Kidney (tissue), 14 donors: ENCODE measurements around the gene JDP2. TPM values are rescaled to one million over a fixed set of nuclear protein-coding genes. Genes with fewer than 3 reads are reported as not detected.

ENCODE experiments used
- DNase-seq, 5 donors: peaks; one replicate each; pipeline ENCODE4 v3.0.0-alpha.2; 2013 to 2020
- FAIRE-seq: peaks from 2 replicates; lab custom pipeline; 2012; peaks lifted over from hg19 to GRCh38; lab: Jason Lieb, UNC
- H3K27ac ChIP-seq, 2 donors: one replicate each; pipeline ENCODE4 v1.7.0; 2013; ENCODE audit warnings: low read depth in 2 of 2, low read length in 2 of 2, inconsistent platforms in 1 of 2
- H3K27me3 ChIP-seq: one replicate; pipeline ENCODE4 v1.7.1; 2013; ENCODE audit warnings: low read length, inconsistent platforms; ENCODE audit not compliant: control insufficient read depth, insufficient read depth
- H3K36me3 ChIP-seq, 3 donors: one replicate each; pipeline versions ENCODE4 v1.7.0 to v1.7.1; 2013; ENCODE audit warnings: low read length in 3 of 3, control low read depth in 1 of 3, inconsistent platforms in 1 of 3; ENCODE audit not compliant: insufficient read depth in 3 of 3, control insufficient read depth in 2 of 3
- H3K4me1 ChIP-seq, 3 donors: one replicate each; pipeline versions ENCODE4 v1.7.0 to v1.7.1; 2013; ENCODE audit warnings: low read length in 3 of 3, inconsistent platforms in 1 of 3, low read depth in 1 of 3; ENCODE audit not compliant: control insufficient read depth in 2 of 3, insufficient read depth in 2 of 3
- H3K4me3 ChIP-seq, 3 donors: one replicate each; pipeline versions ENCODE4 v1.7.0 to v1.8.1; 2013; ENCODE audit warnings: low read length in 3 of 3, control low read depth in 1 of 3, inconsistent platforms in 1 of 3
- H3K9ac ChIP-seq, 3 donors: one replicate each; pipeline versions ENCODE4 v1.7.0 to v1.7.1; 2013; ENCODE audit warnings: low read length in 3 of 3, control low read depth in 1 of 3, inconsistent platforms in 1 of 3
- H3K9me3 ChIP-seq, 3 donors: one replicate each; pipeline versions ENCODE4 v1.7.0 to v1.7.1; 2013; ENCODE audit warnings: low read length in 3 of 3, control low read depth in 1 of 3, inconsistent platforms in 1 of 3; ENCODE audit not compliant: control insufficient read depth in 2 of 3, insufficient read depth in 1 of 3
- CTCF ChIP-seq: IDR thresholded peaks from 3 replicates; pipeline ENCODE4 v1.5.1; 2012; ENCODE audit warnings: mild to moderate bottlenecking, moderate library complexity, borderline replicate concordance; ENCODE audit not compliant: insufficient read depth; ENCODE audit errors: extremely low read depth
- intact Hi-C: fragments of 100-400 bp; cut with DNase I; formaldehyde crosslinking; loops from one replicate; pipeline ENCODE4 v1.11.1; 2022
- polyA plus RNA-seq: library from polyadenylated mRNA; stranded (reverse); fragments of 350-450 nt; fragmentation: Illumina TruSeq; extraction: RNeasy Lipid Tissue Mini Kit (QIAGEN cat#74804); gene quantifications from one replicate; pipeline ENCODE4 v1.2.3, GENCODE V29; 2014; ENCODE audit warnings: low read depth, low replicate concordance; ENCODE audit not compliant: insufficient read depth
- total RNA-seq: library from RNA; stranded (reverse); fragmentation: NEBNext Ultra II Directional; extraction: Animal tissue kit (Norgen Biotek cat#: 25700); gene quantifications from one replicate; pipeline ENCODE4 v1.2.1, GENCODE V29; 2021
- donor health status: control.
- donor health status: control.
- donor health status: control.
- donor health status: control.
- donor health status: control.
- donor health status: DM: yes; HTN: yes; CAD: no.
- donor health status: Normal renal cell carcinoma (clear cell type).

Gene JDP2
- total and polyA plus RNA-seq, 2 donors from 2014 or later: 20.1 to 33.4 TPM

DNA sequence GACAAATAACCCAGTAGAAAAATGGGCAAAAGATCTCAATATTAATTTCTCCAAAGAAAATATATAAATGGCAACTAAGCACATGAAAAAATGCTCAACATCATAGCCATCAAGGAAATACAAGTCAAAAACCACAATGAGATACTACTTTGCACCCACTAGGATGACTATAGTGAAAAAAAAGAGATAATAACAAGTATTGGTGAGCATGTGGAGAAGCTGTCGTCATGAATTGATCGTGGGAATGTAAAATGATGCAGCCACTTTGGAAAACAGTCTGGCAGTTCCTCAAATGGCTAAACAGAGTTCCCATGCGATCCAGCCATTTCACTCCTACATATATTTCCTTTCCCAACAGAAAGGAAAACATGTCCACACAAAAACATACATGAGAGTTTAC lies 18.1 kb downstream of the JDP2 start:
- FAIRE-seq (no peak), DNase-seq (no peak)
- Histone ChIP-seq H3K4me1 (peaks cover 0 to 36% (median 28%) of the 10 kb centered on the region in 3 donors), H3K4me3 (no peak overlapping the region), H3K9me3 (no peaks in the 10 kb centered on the region), H3K27me3 (no peaks in the 10 kb centered on the region), H3K9ac (no peak overlapping the region), H3K36me3 (peaks cover 0 to 25% (median 10%) of the 10 kb centered on the region in 3 donors), H3K27ac (no peak overlapping the region)
- no peak for TF ChIP-seq CTCF
- intact Hi-C loops: no loop called here

DNA sequence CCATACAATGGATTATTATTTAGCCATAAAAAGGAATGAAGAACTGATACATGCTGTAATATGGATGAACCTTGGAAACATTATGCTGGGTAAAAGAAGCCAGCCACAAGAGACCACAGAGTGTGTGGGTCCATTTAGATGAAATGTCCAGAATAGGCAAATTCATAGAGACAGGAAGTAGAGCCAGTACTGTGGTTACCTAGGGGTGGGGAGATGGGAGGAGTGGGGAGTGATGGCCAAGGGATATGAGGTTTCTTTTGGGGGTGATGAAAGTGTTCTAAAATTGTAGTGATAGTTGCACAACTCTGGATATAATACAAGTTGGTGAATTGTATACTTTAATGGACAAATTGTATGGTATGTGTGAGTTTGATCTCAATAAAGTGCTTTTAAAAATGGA lies 18.6 kb downstream of the JDP2 start:
- Histone ChIP-seq H3K9me3 (no peaks in the 10 kb centered on the region), H3K36me3 (peaks cover 0 to 25% (median 10%) of the 10 kb centered on the region in 3 donors), H3K27ac (no peak overlapping the region), H3K27me3 (no peaks in the 10 kb centered on the region), H3K9ac (no peak overlapping the region), H3K4me3 (no peak overlapping the region), H3K4me1 (peaks cover 0 to 41% (median 33%) of the 10 kb centered on the region in 3 donors)
- TF ChIP-seq CTCF: no peak
- intact Hi-C loops: no loop called here
- no peak for FAIRE-seq
- DNase-seq: no peak

DNA sequence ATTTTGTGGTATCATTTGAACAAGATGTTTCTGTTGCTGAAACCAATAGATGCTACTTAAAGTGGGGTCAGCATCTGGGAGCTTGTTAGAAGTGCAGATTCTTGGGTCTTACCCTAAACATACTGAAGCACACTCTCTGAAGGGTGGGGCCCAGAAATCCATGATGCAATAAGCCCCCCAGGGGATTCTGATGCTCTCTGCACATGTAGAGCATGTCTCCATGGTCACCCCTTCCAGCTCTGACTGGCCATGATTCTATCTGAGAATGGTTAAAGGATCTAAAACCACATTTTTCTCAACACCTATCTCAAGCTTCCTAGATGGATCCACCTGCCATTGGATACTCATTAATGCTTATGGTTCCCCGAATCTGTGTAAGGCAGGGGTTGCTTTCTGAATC lies 20.4 kb downstream of the JDP2 start:
- DNase-seq: no peak
- Histone ChIP-seq H3K4me1 (peaks cover 0 to 54% (median 49%) of the 10 kb centered on the region in 3 donors), H3K27me3 (no peaks in the 10 kb centered on the region), H3K27ac (peak overlapping the region; percentile 26 to 65), H3K9ac (no peak overlapping the region), H3K9me3 (no peaks in the 10 kb centered on the region), H3K36me3 (peaks cover 0 to 12% (median 7%) of the 10 kb centered on the region in 3 donors), H3K4me3 (no peak overlapping the region)
- no peak for FAIRE-seq
- no peak for TF ChIP-seq CTCF
- intact Hi-C loops: no loop called here

DNA sequence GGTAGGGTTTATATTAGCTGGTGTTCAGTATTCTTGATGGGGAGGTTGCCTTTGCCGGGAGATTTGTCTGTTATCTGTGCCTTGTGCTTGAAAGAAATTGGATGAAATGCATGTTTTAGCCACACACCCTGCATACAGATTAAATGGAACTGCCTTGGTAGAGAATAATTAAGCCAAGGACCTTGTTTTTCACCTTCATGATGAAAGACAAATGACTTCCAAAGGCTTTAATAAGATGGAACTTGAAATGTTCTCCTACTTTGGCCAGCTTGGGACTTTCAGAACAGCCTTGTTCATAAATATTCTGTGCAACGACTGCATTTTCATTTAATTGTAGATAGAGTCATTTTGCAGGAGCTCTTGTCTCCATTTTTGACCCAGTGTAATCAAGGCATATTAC lies 21.2 kb downstream of the JDP2 start:
- H3K36me3 ChIP-seq: peaks cover 0 to 19% (median 7%) of the 10 kb centered on the region in 3 donors
- FAIRE-seq: no peak
- H3K4me1 ChIP-seq: peaks cover 3 to 58% (median 56%) of the 10 kb centered on the region in 3 donors

More for the DNA sequence above, 21.2 kb downstream of the JDP2 start:
- Histone ChIP-seq H3K9me3 (no peaks in the 10 kb centered on the region), H3K4me3 (no peak overlapping the region), H3K9ac (peak overlapping the region in 1 of 3 donors; percentile 23), H3K27ac (peak overlapping the region; percentile 53 to 70), H3K27me3 (no peaks in the 10 kb centered on the region)
- TF ChIP-seq CTCF: no peak
- intact Hi-C loops: no loop called here
- no peak for DNase-seq
